A549 (cell line): Measurements from ENCODE around the gene ELL2. TPM values are rescaled to one million over a fixed set of nuclear protein-coding genes. Genes with fewer than 3 reads are reported as not detected.
A peak's percentile ranks its signal among the peaks of the same experiment; 100 is the strongest.

ENCODE experiments used
- ATAC-seq, 2 experiments: fragments of 200-7000 bp in 1 of 2; fragments of >200 bp in 1 of 2; cut with Nextera tagmentation in 1 of 2; cut with Tn5 transposase in 1 of 2; 3 replicates each; pipeline versions ENCODE4 v1.8.0 to v1.9.1; 2018 to 2020; ENCODE audit warnings: mild to moderate bottlenecking in 1 of 2, moderate library complexity in 1 of 2
- CTCF ChIA-PET: fragments of 300-600 bp; sonication (Branson Sonifier 250); formaldehyde crosslinking; extraction: SDS; loops from one replicate; lab custom pipeline; 2021; ENCODE audit warnings: antibody characterized with exemption, inconsistent platforms; lab: Yijun Ruan, JAX
- POLR2A ChIA-PET: fragments of 350-600 bp; formaldehyde crosslinking; extraction: SDS; loops from one replicate; lab custom pipeline; 2021; ENCODE audit warnings: antibody characterized with exemption, inconsistent platforms; lab: Yijun Ruan, JAX
- DNase-seq, 2 experiments: peaks; one replicate each; pipeline versions ENCODE4 v3.0.0 to v3.0.0-alpha.2; 2011 to 2016; ENCODE audit warnings: low read depth in 1 of 2, low spot score in 1 of 2
- FAIRE-seq: peaks from 2 replicates; lab custom pipeline; 2011; peaks lifted over from hg19 to GRCh38; lab: Jason Lieb, UNC
- H3K27ac ChIP-seq, 2 experiments: fragments of >200 bp; sonication (Bioruptor Twin); formaldehyde crosslinking; 3 replicates each; pipeline ENCODE4 v1.5.1; 2016 to 2017
- H3K4me1 ChIP-seq: fragments of >200 bp; sonication (Bioruptor Twin); formaldehyde crosslinking; 3 replicates; pipeline ENCODE4 v1.6.1; 2016
- H3K4me2 ChIP-seq: fragments of >200 bp; sonication (Bioruptor Twin); formaldehyde crosslinking; 3 replicates; pipeline ENCODE4 v1.6.1; 2016
- H3K4me3 ChIP-seq: fragments of >200 bp; sonication (Bioruptor Twin); formaldehyde crosslinking; 3 replicates; pipeline ENCODE4 v1.5.1; 2016
- H3K9me3 ChIP-seq: fragments of >200 bp; sonication (Bioruptor Twin); formaldehyde crosslinking; 3 replicates; pipeline ENCODE4 v1.6.1; 2016
- CEBPB ChIP-seq, 2 experiments: fragments of >200 bp in 1 of 2; sonication (Bioruptor Twin) in 1 of 2; formaldehyde crosslinking in 1 of 2; IDR thresholded peaks; 2 replicates each; pipeline ENCODE4 v1.6.1; 2012 to 2016
- EP300 ChIP-seq, 2 experiments: fragments of >200 bp; sonication (Bioruptor Twin); formaldehyde crosslinking; IDR thresholded peaks; 2 replicates in 1 of 2; 3 replicates in 1 of 2; pipeline ENCODE4 v1.6.1; 2016 to 2017
- FOSB ChIP-seq: fragments of 250-450 bp; sonication (Bioruptor Pico); IDR thresholded peaks from 2 replicates; pipeline ENCODE4 v1.5.0; 2020; ENCODE audit warnings: mild to moderate bottlenecking, moderate library complexity
- FOSL2 ChIP-seq, 2 experiments: fragments of 450-650 bp in 1 of 2; fragments of >200 bp in 1 of 2; sonication (Bioruptor Twin) in 1 of 2; formaldehyde crosslinking; IDR thresholded peaks; 2 replicates each; pipeline versions ENCODE4 v1.5.0 to v1.6.1; 2016 to 2020; ENCODE audit warnings: mild to moderate bottlenecking in 1 of 2, moderate library complexity in 1 of 2
- FOXS1 ChIP-seq: fragments of 250-450 bp; sonication (Bioruptor Pico); IDR thresholded peaks from 2 replicates; pipeline ENCODE4 v1.5.0; 2020; ENCODE audit warnings: mild to moderate bottlenecking, moderate library complexity
- HEYL ChIP-seq: fragments of 250-450 bp; sonication (Bioruptor Pico); IDR thresholded peaks from 2 replicates; pipeline ENCODE4 v1.8.0; 2021; ENCODE audit warnings: mild to moderate bottlenecking, moderate library complexity
- HOXB13 ChIP-seq: fragments of 250-450 bp; sonication (Bioruptor Pico); IDR thresholded peaks from 2 replicates; pipeline ENCODE4 v1.5.0; 2020; ENCODE audit warnings: low read depth, mild to moderate bottlenecking, moderate library complexity
- JUN ChIP-seq, 2 experiments: fragments of >200 bp; sonication (Bioruptor Twin); formaldehyde crosslinking; IDR thresholded peaks; 2 replicates in 1 of 2; 3 replicates in 1 of 2; pipeline ENCODE4 v1.6.1; 2016 to 2017
- KDM1A ChIP-seq: fragments of 200-600 bp; sonication (generic); IDR thresholded peaks from 2 replicates; pipeline ENCODE4 v1.6.1; 2016; ENCODE audit warnings: low read depth, mild to moderate bottlenecking
- MAFK ChIP-seq: fragments of 450-650 bp; IDR thresholded peaks from 2 replicates; pipeline ENCODE4 v1.6.1; 2014; ENCODE audit not compliant: partially characterized antibody
- MYC ChIP-seq: IDR thresholded peaks from 2 replicates; pipeline ENCODE4 v1.6.1; 2012; ENCODE audit warnings: mild to moderate bottlenecking, inconsistent platforms, low read length, improper control_type of control experiment, borderline replicate concordance
- NFE2L2 ChIP-seq: fragments of 150-350 bp; conservative IDR thresholded peaks from 2 replicates; pipeline ENCODE4 v1.6.1; 2014; ENCODE audit warnings: low read length
- NPAS2 ChIP-seq: fragments of 250-450 bp; sonication (Bioruptor Pico); IDR thresholded peaks from 2 replicates; pipeline ENCODE4 v1.8.0; 2022; ENCODE audit warnings: mild to moderate bottlenecking, moderate library complexity, borderline replicate concordance
- NR3C1 ChIP-seq: fragments of >200 bp; sonication (Bioruptor Twin); formaldehyde crosslinking; IDR thresholded peaks from 3 replicates; pipeline ENCODE4 v1.6.1; 2017
- PHF8 ChIP-seq: fragments of 200-600 bp; sonication (generic); IDR thresholded peaks from 2 replicates; pipeline ENCODE4 v1.6.1; 2016; ENCODE audit warnings: low read depth, mild to moderate bottlenecking, antibody characterized with exemption, moderate library complexity, borderline replicate concordance
- RAD21 ChIP-seq, 2 experiments: fragments of >200 bp in 1 of 2; sonication (Bioruptor Twin) in 1 of 2; formaldehyde crosslinking in 1 of 2; IDR thresholded peaks in 1 of 2; conservative IDR thresholded peaks in 1 of 2; 2 replicates in 1 of 2; 3 replicates in 1 of 2; pipeline ENCODE4 v1.6.1; 2012 to 2018; ENCODE audit warnings: inconsistent platforms in 1 of 2
- SMC3 ChIP-seq: fragments of >200 bp; sonication (Bioruptor Twin); formaldehyde crosslinking; IDR thresholded peaks from 3 replicates; pipeline ENCODE4 v1.6.1; 2018; ENCODE audit warnings: inconsistent platforms
- TFCP2L1 ChIP-seq: fragments of 250-450 bp; sonication (Bioruptor Pico); IDR thresholded peaks from 2 replicates; pipeline ENCODE4 v1.5.0; 2021; ENCODE audit warnings: mild to moderate bottlenecking
- ZNF302 ChIP-seq: fragments of 250-450 bp; sonication (Bioruptor Pico); IDR thresholded peaks from 2 replicates; pipeline ENCODE4 v1.9.0; 2021; ENCODE audit warnings: inconsistent platforms, mild to moderate bottlenecking, moderate library complexity
- WGBS: methylation state at CpG from one replicate; pipeline ENCODE4 v1.1.6; 2017; ENCODE audit errors: missing lambda C conversion rate; 5-methylcytosine and 5-hydroxymethylcytosine counted together
- polyA plus RNA-seq, 4 experiments: library from polyadenylated mRNA; depleted of rRNA in 3 of 4; stranded (reverse); fragments of >200 nt; fragmentation: RNase III in 1 of 4; extraction: RNeasy Plus Mini Kit Qiagen cat#74134 plus additional on column Dnase treatment in 1 of 4; gene quantifications; 2 replicates in 3 of 4; 3 replicates in 1 of 4; pipeline ENCODE4 v1.2.3, GENCODE V29; 2011 to 2017
- TF ChIP-seq, protein P1 (sequence below): fragments of 200-600 bp; sonication (generic); IDR thresholded peaks from 2 replicates; pipeline ENCODE4 v1.6.1; 2016; ENCODE audit warnings: antibody characterized with exemption, mild to moderate bottlenecking, moderate library complexity
- TF ChIP-seq, protein P2 (sequence below): fragments of >200 bp; sonication (Bioruptor Twin); formaldehyde crosslinking; IDR thresholded peaks from 2 replicates; pipeline ENCODE4 v1.6.1; 2016
- TF ChIP-seq, protein P3 (sequence below): fragments of >200 bp; sonication (Bioruptor Twin); formaldehyde crosslinking; IDR thresholded peaks from 3 replicates; pipeline ENCODE4 v1.5.1; 2016
- TF ChIP-seq, protein P4 (sequence below): IDR thresholded peaks from 2 replicates; pipeline ENCODE4 v1.6.1; 2012

Gene ELL2
- polyA plus RNA-seq, 2 of the 4 experiments (the other 2 are of a cell fraction): 11.8 to 24.2 TPM

DNA sequence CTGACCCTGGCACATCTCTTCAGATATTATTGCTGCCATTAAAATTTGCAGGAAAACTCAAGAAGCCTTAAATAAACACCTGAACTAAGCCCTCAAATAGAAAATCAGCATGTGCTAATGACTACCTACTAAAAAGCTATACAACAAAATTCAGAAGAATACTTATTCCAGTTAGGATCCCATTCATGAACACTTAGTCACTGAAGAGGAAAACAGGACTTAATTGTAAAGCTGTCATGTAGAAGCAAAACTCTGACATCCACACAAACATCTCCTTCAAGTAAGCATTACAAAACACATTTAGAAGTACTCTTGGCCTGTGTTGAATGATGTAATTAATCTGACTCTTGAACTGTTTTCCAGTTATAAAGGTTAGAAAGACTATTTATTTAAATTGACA, 19.9 kb downstream of the ELL2 start (continued):
- TF ChIP-seq, protein P1, sequence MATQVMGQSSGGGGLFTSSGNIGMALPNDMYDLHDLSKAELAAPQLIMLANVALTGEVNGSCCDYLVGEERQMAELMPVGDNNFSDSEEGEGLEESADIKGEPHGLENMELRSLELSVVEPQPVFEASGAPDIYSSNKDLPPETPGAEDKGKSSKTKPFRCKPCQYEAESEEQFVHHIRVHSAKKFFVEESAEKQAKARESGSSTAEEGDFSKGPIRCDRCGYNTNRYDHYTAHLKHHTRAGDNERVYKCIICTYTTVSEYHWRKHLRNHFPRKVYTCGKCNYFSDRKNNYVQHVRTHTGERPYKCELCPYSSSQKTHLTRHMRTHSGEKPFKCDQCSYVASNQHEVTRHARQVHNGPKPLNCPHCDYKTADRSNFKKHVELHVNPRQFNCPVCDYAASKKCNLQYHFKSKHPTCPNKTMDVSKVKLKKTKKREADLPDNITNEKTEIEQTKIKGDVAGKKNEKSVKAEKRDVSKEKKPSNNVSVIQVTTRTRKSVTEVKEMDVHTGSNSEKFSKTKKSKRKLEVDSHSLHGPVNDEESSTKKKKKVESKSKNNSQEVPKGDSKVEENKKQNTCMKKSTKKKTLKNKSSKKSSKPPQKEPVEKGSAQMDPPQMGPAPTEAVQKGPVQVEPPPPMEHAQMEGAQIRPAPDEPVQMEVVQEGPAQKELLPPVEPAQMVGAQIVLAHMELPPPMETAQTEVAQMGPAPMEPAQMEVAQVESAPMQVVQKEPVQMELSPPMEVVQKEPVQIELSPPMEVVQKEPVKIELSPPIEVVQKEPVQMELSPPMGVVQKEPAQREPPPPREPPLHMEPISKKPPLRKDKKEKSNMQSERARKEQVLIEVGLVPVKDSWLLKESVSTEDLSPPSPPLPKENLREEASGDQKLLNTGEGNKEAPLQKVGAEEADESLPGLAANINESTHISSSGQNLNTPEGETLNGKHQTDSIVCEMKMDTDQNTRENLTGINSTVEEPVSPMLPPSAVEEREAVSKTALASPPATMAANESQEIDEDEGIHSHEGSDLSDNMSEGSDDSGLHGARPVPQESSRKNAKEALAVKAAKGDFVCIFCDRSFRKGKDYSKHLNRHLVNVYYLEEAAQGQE: no peak
- TF ChIP-seq, all 56 proteins: peak for 0

DNA sequence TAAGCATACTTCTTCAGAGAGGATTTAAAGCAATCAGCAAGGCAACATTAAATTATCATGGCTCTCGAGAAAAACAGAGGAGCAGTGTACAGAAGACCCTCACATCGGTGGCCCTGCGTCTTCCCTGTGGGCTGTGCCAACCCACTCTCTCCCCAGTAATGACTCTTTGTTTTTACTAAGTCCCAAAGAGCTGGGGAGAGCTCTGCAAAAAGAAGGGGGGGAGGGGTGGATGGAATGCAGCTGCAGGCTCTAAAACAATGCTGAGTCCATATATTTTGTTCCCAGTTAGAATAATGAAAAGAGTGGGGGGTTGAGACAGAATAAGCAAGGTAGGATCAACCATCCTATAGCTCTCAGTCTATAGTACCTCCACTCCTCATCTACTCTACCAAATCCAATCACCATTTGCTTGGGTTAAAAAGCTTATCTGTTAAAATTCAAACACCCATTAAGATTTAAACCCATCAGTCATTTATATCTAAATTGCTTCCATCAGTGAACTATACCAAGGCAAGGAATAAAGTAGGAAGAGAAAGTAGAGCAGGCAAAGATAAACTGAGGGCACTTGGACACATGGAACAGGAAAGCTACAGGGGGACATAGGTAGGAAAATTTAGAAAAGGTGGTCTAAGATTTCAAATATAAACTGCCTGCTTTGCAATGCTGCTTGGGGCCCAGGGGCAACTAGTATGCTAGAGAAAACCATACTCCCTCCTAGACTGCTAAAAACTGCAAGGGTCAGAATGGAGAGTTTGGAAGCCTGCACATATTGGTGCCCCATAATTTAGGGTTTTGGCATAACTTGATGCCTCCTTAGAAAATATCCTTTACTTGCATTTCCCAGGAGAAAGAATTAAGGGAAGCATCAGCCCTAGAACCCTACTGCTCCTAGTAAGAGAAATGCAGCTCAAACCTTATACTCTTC, 20.6 kb downstream of the ELL2 start:
- FAIRE-seq: no peak
- no peak for DNase-seq
- CTCF ChIA-PET: interaction anchor here (1.1 to 5.1 kb wide), 3 partner anchors 19 to 396 kb away, joined by 3 to 19 read pairs (median 3); partner anchors contain the start of gene ELL2
- Histone ChIP-seq H3K4me1 (no peaks in the 10 kb centered on the region; the same call in 2 of the 3 replicates), H3K4me3 (no peak overlapping the region), H3K4me2 (no peak overlapping the region), H3K27ac (no peak overlapping the region)
- POLR2A ChIA-PET: no interaction called here
- no peak; a peak in 1 of 6 replicates for ATAC-seq
- TF ChIP-seq HOXB13 (CRISPR knock-in tag): no peak
- TF ChIP-seq NR3C1: no peak
- TF ChIP-seq CEBPB (IDR thresholded peaks at IDR 0.05): no peak
- TF ChIP-seq SMC3: no peak
- TF ChIP-seq FOSB: no peak
- no peak for TF ChIP-seq NPAS2 (CRISPR knock-in tag)
- TF ChIP-seq FOSL2 (IDR thresholded peaks at IDR 0.05): no peak
- no peak for TF ChIP-seq FOSL2 (CRISPR knock-in tag; IDR thresholded peaks at IDR 0.05)
- no peak for TF ChIP-seq RAD21 (conservative IDR thresholded peaks at IDR 0.05 in 1 of 2, IDR thresholded peaks at IDR 0.05 in 1 of 2)
- no peak for TF ChIP-seq HEYL (CRISPR knock-in tag)
- TF ChIP-seq, all 56 proteins: peak for 0
- 93% methylated on average over 3 of the region's 3 CpGs for WGBS
- H3K9me3 ChIP-seq: no peaks in the 10 kb centered on the region

DNA sequence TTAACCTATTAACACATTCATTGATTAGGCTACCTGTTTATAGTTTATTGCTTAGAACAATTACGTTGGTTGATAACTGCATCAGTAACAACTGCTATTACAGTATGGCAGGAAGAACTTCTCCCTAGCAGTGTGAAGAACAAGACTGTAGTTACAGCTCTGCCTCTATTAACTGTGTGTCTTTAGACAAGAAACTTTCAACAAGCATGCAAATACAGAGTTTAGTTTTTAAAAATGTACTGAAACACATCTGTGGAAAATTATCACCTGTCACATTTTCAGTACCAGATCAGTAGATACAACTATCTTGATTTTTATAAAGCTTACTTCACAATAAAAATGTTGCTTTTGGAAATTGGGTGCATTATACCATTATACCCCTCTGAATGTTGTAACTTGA, 22.2 kb downstream of the ELL2 start:
- Histone ChIP-seq H3K4me1 (no peaks in the 10 kb centered on the region; the same call in 2 of the 3 replicates), H3K4me3 (no peak overlapping the region), H3K27ac (no peak overlapping the region), H3K4me2 (no peak overlapping the region), H3K9me3 (no peaks in the 10 kb centered on the region)
- 93% methylated on average over 1 of the region's 1 CpG for WGBS
- FAIRE-seq: peak; percentile 51
- CTCF ChIA-PET: no interaction called here
- ATAC-seq: no peak
- no peak for DNase-seq
- POLR2A ChIA-PET: no interaction called here
- TF ChIP-seq NPAS2 (CRISPR knock-in tag) (no peak), EP300 (IDR thresholded peaks at IDR 0.05) (no peak), MAFK (no peak), FOXS1 (CRISPR knock-in tag) (no peak), MYC (no peak), JUN (IDR thresholded peaks at IDR 0.05) (no peak), PHF8 (no peak), ZNF302 (CRISPR knock-in tag) (no peak), TFCP2L1 (CRISPR knock-in tag) (no peak), SMC3 (no peak), KDM1A (no peak), RAD21 (conservative IDR thresholded peaks at IDR 0.05 in 1 of 2, IDR thresholded peaks at IDR 0.05 in 1 of 2) (no peak), FOSL2 (IDR thresholded peaks at IDR 0.05) (no peak), FOSL2 (CRISPR knock-in tag; IDR thresholded peaks at IDR 0.05) (no peak), NFE2L2 (no peak), HEYL (CRISPR knock-in tag) (no peak)
- TF ChIP-seq, protein P2, sequence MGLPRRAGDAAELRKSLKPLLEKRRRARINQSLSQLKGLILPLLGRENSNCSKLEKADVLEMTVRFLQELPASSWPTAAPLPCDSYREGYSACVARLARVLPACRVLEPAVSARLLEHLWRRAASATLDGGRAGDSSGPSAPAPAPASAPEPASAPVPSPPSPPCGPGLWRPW: no peak
- TF ChIP-seq, protein P3, sequence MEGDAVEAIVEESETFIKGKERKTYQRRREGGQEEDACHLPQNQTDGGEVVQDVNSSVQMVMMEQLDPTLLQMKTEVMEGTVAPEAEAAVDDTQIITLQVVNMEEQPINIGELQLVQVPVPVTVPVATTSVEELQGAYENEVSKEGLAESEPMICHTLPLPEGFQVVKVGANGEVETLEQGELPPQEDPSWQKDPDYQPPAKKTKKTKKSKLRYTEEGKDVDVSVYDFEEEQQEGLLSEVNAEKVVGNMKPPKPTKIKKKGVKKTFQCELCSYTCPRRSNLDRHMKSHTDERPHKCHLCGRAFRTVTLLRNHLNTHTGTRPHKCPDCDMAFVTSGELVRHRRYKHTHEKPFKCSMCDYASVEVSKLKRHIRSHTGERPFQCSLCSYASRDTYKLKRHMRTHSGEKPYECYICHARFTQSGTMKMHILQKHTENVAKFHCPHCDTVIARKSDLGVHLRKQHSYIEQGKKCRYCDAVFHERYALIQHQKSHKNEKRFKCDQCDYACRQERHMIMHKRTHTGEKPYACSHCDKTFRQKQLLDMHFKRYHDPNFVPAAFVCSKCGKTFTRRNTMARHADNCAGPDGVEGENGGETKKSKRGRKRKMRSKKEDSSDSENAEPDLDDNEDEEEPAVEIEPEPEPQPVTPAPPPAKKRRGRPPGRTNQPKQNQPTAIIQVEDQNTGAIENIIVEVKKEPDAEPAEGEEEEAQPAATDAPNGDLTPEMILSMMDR: no peak
- TF ChIP-seq, protein P4, sequence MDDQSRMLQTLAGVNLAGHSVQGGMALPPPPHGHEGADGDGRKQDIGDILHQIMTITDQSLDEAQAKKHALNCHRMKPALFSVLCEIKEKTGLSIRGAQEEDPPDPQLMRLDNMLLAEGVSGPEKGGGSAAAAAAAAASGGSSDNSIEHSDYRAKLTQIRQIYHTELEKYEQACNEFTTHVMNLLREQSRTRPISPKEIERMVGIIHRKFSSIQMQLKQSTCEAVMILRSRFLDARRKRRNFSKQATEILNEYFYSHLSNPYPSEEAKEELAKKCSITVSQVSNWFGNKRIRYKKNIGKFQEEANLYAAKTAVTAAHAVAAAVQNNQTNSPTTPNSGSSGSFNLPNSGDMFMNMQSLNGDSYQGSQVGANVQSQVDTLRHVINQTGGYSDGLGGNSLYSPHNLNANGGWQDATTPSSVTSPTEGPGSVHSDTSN: no peak
